ENCODE results near the gene FBRSL1.

Gene FBRSL1

GRCh38 chr12:132500142-132500855, 10.3 kb downstream of the FBRSL1 start:
- DNase-seq = no peak

GRCh38 chr12:132500856-132501180, 10.9 kb downstream of the FBRSL1 start:
- no peak for DNase-seq

- no peak for DNase-seq
These were observed 11.4 kb downstream of the FBRSL1 start for GRCh38 chr12:132501204-132501940.

GRCh38 chr12:132502149-132502881, 12.4 kb downstream of the FBRSL1 start:
- DNase-seq = no peak

GRCh38 chr12:132502882-132503193, 12.9 kb downstream of the FBRSL1 start:
- no peak for DNase-seq

GRCh38 chr12:132503618-132504204, 13.8 kb downstream of the FBRSL1 start:
- no peak for DNase-seq

- no peak for DNase-seq
These were observed 15.3 kb downstream of the FBRSL1 start for GRCh38 chr12:132505105-132505851.

- DNase-seq = no peak
These were observed 15.9 kb downstream of the FBRSL1 start for GRCh38 chr12:132505852-132506219.

- no peak for DNase-seq
These were observed 16.6 kb downstream of the FBRSL1 start for GRCh38 chr12:132506328-132507160.

- no peak for DNase-seq
These were observed 17.2 kb downstream of the FBRSL1 start for GRCh38 chr12:132507161-132507538.

GRCh38 chr12:132507656-132508490, 17.9 kb downstream of the FBRSL1 start:
- DNase-seq = no peak

- DNase-seq = no peak
These were observed 18.5 kb downstream of the FBRSL1 start for GRCh38 chr12:132508491-132508740.

- DNase-seq = no peak
These were observed 19.1 kb downstream of the FBRSL1 start for GRCh38 chr12:132508860-132509732.

GRCh38 chr12:132510111-132510724, 20.3 kb downstream of the FBRSL1 start:
- no peak for DNase-seq

GRCh38 chr12:132510746-132511477, 21.0 kb downstream of the FBRSL1 start:
- no peak for DNase-seq

GRCh38 chr12:132511516-132512196, 21.7 kb downstream of the FBRSL1 start:
- DNase-seq = no peak

- no peak for DNase-seq
These were observed 22.5 kb downstream of the FBRSL1 start for GRCh38 chr12:132512197-132513069.

- no peak for DNase-seq
These were observed 23.1 kb downstream of the FBRSL1 start for GRCh38 chr12:132513070-132513398.
